Measurements from ENCODE around the gene SHC2.
"Not testable (repeated sequence)": the region's sequence is repeated elsewhere in the genome, so short reads cannot be mapped to it uniquely, and the experiment has no call there.

DNA sequence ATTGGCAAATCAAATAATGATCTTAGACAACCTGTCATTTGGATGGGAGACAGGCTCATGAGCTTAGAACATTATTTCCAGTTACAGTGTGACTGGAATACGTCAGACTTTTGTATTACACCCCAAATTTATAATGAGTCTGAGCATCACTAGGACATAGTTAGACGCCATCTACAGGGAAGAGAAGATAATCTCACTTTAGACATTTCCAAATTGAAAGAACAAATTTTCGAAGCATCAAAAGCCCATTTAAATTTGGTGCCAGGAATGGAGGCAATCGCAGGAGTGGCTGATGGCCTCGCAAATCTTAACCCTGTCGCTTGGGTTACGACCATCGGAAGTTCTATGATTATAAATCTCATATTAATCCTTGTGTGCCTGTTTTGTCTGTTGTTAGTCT is 74.6 kb downstream of the SHC2 start:
- TF ChIP-seq, protein P1, sequence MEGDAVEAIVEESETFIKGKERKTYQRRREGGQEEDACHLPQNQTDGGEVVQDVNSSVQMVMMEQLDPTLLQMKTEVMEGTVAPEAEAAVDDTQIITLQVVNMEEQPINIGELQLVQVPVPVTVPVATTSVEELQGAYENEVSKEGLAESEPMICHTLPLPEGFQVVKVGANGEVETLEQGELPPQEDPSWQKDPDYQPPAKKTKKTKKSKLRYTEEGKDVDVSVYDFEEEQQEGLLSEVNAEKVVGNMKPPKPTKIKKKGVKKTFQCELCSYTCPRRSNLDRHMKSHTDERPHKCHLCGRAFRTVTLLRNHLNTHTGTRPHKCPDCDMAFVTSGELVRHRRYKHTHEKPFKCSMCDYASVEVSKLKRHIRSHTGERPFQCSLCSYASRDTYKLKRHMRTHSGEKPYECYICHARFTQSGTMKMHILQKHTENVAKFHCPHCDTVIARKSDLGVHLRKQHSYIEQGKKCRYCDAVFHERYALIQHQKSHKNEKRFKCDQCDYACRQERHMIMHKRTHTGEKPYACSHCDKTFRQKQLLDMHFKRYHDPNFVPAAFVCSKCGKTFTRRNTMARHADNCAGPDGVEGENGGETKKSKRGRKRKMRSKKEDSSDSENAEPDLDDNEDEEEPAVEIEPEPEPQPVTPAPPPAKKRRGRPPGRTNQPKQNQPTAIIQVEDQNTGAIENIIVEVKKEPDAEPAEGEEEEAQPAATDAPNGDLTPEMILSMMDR (IDR thresholded peaks at IDR 0.05): not testable (repeated sequence)
- TF ChIP-seq POLR2A, EP300 (IDR thresholded peaks at IDR 0.05): not testable (repeated sequence)
